ENCODE results near the gene ERI3. TPM values are rescaled to one million over a fixed set of nuclear protein-coding genes. Genes with fewer than 3 reads are reported as not detected.

The ERI3 gene
- total RNA-seq, 1 donor from 2014 or later, result 31.0 TPM

DNA sequence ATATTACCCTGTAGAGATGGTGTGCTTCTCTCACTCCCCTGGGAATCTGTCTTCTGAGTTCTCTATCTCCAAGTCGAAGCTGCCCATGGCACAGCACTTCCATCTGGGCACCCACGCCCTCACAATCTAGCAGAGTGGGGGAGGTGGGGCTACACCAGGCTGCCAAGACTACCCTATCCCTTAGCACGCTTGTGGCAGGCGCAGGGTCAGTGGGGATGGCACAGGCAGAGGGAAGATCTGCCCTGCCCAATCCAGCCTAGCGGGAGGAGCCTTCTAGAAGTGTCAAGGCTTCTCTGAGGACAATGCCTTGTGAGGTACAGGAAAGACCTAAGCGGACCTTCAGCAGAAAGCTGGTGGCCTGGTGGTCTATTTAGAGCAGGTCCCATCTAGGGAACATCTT lies 92.6 kb downstream of the ERI3 start:
- no peaks in the 10 kb centered on the region for H3K27me3 ChIP-seq
- peaks cover 50% of the 10 kb centered on the region for H4K20me1 ChIP-seq (ENCODE audit: low read depth)
- Mint-ChIP-seq H3K4me1 (peaks cover 33% of the 10 kb centered on the region), H3K27me3 (ENCODE audit: insufficient read depth, low read depth) (no peaks in the 10 kb centered on the region), H3K4me3 (no peak overlapping the region), H3K9me3 (no peaks in the 10 kb centered on the region), H3K27ac (peak overlapping the region; percentile 90), H3K36me3 (peaks cover 2% of the 10 kb centered on the region)
- H3K4me3 ChIP-seq, result no peak overlapping the region
- TF ChIP-seq EZH2 (IDR thresholded peaks at IDR 0.05), result no peak
- TF ChIP-seq CTCF (IDR thresholded peaks at IDR 0.05), result no peak
- no peak for TF ChIP-seq EZH2phosphoT487 (IDR thresholded peaks at IDR 0.05)
- no peaks in the 10 kb centered on the region for H3K36me3 ChIP-seq
- H3K4me2 ChIP-seq, result peak overlapping the region; percentile 66
- no peak overlapping the region for H3K27ac ChIP-seq
- no peak overlapping the region for H2AFZ ChIP-seq (replicated peaks)
- H3K4me1 ChIP-seq, result peaks cover 28% of the 10 kb centered on the region
- H3F3A ChIP-seq (ENCODE audit: low read depth), result peaks cover 23% of the 10 kb centered on the region
- peaks cover 3% of the 10 kb centered on the region for H3K79me2 ChIP-seq (ENCODE audit: low read depth)
- no peak overlapping the region for H3K9ac ChIP-seq
- DNase-seq (ENCODE audit: low spot score), result no peak
- H3K9me3 ChIP-seq (ENCODE audit: low read depth), result no peaks in the 10 kb centered on the region

DNA sequence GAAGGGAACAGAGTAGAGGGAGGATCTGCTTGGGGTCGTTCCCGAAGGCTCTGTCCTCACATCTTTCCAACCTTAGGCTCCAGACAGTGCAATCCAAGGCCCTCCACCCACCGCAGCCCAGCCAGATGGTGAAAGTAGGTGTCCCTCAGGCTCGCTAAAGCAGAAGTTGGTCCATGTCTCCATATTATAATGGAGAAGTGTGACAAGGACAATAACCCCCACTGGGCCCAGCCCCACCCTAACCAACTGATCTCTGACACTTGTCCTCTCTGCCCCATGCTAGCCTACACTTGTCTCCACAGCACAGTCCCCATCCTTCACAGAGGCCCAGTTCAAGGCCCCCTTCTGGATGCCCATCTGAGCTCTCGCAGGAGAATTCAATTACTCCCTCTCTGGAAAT lies 93.1 kb downstream of the ERI3 start:
- H3K4me2 ChIP-seq, result peak overlapping the region; percentile 66
- H3K27ac ChIP-seq, result peak overlapping the region; percentile 77
- no peaks in the 10 kb centered on the region for H3K27me3 Mint-ChIP-seq (ENCODE audit: insufficient read depth, low read depth)
- peaks cover 3% of the 10 kb centered on the region for H3K79me2 ChIP-seq (ENCODE audit: low read depth)
- H3K9me3 ChIP-seq (ENCODE audit: low read depth), result no peaks in the 10 kb centered on the region
- peaks cover 54% of the 10 kb centered on the region for H4K20me1 ChIP-seq (ENCODE audit: low read depth)
- no peak overlapping the region for H2AFZ ChIP-seq (replicated peaks)
- H3K27ac Mint-ChIP-seq, result peak overlapping the region; percentile 90
- peaks cover 34% of the 10 kb centered on the region for H3K4me1 Mint-ChIP-seq
- H3K9me3 Mint-ChIP-seq, result no peaks in the 10 kb centered on the region
- no peak overlapping the region for H3K9ac ChIP-seq
- no peak overlapping the region for H3K4me3 Mint-ChIP-seq
- no peaks in the 10 kb centered on the region for H3K36me3 ChIP-seq
- peaks cover 2% of the 10 kb centered on the region for H3K36me3 Mint-ChIP-seq
- H3K4me3 ChIP-seq, result no peak overlapping the region
- TF ChIP-seq EZH2 (IDR thresholded peaks at IDR 0.05) (no peak), CTCF (IDR thresholded peaks at IDR 0.05) (no peak), EZH2phosphoT487 (IDR thresholded peaks at IDR 0.05) (no peak)
- no peaks in the 10 kb centered on the region for H3K27me3 ChIP-seq
- peaks cover 32% of the 10 kb centered on the region for H3K4me1 ChIP-seq
- DNase-seq (ENCODE audit: low spot score), result no peak
- H3F3A ChIP-seq (ENCODE audit: low read depth), result peaks cover 23% of the 10 kb centered on the region

GRCh38 chr1:44261171-44261817 lies 93.8 kb downstream of the ERI3 start:
- no peak overlapping the region for H3K4me3 ChIP-seq
- H3K27ac ChIP-seq, result peak overlapping the region; percentile 77
- peaks cover 3% of the 10 kb centered on the region for H3K79me2 ChIP-seq (ENCODE audit: low read depth)
- H3K36me3 Mint-ChIP-seq, result peaks cover 2% of the 10 kb centered on the region
- no peaks in the 10 kb centered on the region for H3K9me3 ChIP-seq (ENCODE audit: low read depth)
- no peaks in the 10 kb centered on the region for H3K36me3 ChIP-seq
- peaks cover 36% of the 10 kb centered on the region for H3K4me1 ChIP-seq
- peak overlapping the region; percentile 8 for H3K4me3 Mint-ChIP-seq
- no peak overlapping the region for H3K9ac ChIP-seq
- peak; percentile 75 for DNase-seq (ENCODE audit: low spot score)
- H3K4me1 Mint-ChIP-seq, result peaks cover 35% of the 10 kb centered on the region
- peaks cover 23% of the 10 kb centered on the region for H3F3A ChIP-seq (ENCODE audit: low read depth)
- no peaks in the 10 kb centered on the region for H3K9me3 Mint-ChIP-seq
- no peak overlapping the region for H3K27ac Mint-ChIP-seq
- H4K20me1 ChIP-seq (ENCODE audit: low read depth), result peaks cover 60% of the 10 kb centered on the region
- H3K27me3 Mint-ChIP-seq (ENCODE audit: insufficient read depth, low read depth), result no peaks in the 10 kb centered on the region
- no peak overlapping the region for H2AFZ ChIP-seq (replicated peaks)
- TF ChIP-seq CTCF (IDR thresholded peaks at IDR 0.05) (no peak), EZH2phosphoT487 (IDR thresholded peaks at IDR 0.05) (no peak), EZH2 (IDR thresholded peaks at IDR 0.05) (no peak)
- H3K4me2 ChIP-seq, result peak overlapping the region; percentile 66
- H3K27me3 ChIP-seq, result no peaks in the 10 kb centered on the region
